HEK293T (cell line): Measurements from ENCODE around the gene WDR53.
"Not testable (repeated sequence)": the region's sequence is repeated elsewhere in the genome, so short reads cannot be mapped to it uniquely, and the experiment has no call there.

Experiments used
- CTCF ChIA-PET: fragments of 350-600 bp; formaldehyde crosslinking; extraction: SDS; loops from one replicate; lab custom pipeline; 2021; ENCODE audit warnings: antibody characterized with exemption, inconsistent platforms; lab: Yijun Ruan, JAX
- POLR2A ChIA-PET: fragments of 350-600 bp; formaldehyde crosslinking; extraction: SDS; loops from one replicate; lab custom pipeline; 2020; ENCODE audit warnings: antibody characterized with exemption, inconsistent platforms; lab: Yijun Ruan, JAX
- DNase-seq: peaks from one replicate; pipeline ENCODE4 v3.0.0; 2012; ENCODE audit warnings: mixed read lengths; ENCODE audit errors: extremely low spot score
- ARNT ChIP-seq: fragments of 450-650 bp; IDR thresholded peaks from 2 replicates; pipeline ENCODE4 v1.6.1; 2017; ENCODE audit warnings: mild to moderate bottlenecking
- BHLHE40 ChIP-seq: fragments of 450-650 bp; IDR thresholded peaks from 2 replicates; pipeline ENCODE4 v1.6.1; 2016; ENCODE audit warnings: mild to moderate bottlenecking, moderate library complexity, borderline replicate concordance
- CTBP1 ChIP-seq: fragments of 450-650 bp; IDR thresholded peaks from 2 replicates; pipeline ENCODE4 v1.6.1; 2016; ENCODE audit warnings: borderline replicate concordance
- ELF4 ChIP-seq: fragments of 450-650 bp; IDR thresholded peaks from 2 replicates; pipeline ENCODE4 v1.6.1; 2017; ENCODE audit warnings: antibody characterized with exemption
- FOXA1 ChIP-seq: fragments of 450-650 bp; IDR thresholded peaks from 2 replicates; pipeline ENCODE4 v1.6.1; 2016; ENCODE audit warnings: mild to moderate bottlenecking
- FOXK2 ChIP-seq: fragments of 450-650 bp; IDR thresholded peaks from 2 replicates; pipeline ENCODE4 v1.6.1; 2016; ENCODE audit warnings: mild to moderate bottlenecking
- FOXM1 ChIP-seq: fragments of 450-650 bp; IDR thresholded peaks from 2 replicates; pipeline ENCODE4 v1.6.1; 2017; ENCODE audit warnings: mild to moderate bottlenecking, borderline replicate concordance
- HDGF ChIP-seq: fragments of 450-650 bp; IDR thresholded peaks from 2 replicates; pipeline ENCODE4 v1.6.1; 2017; ENCODE audit warnings: antibody characterized with exemption, borderline replicate concordance
- L3MBTL2 ChIP-seq: fragments of 450-650 bp; conservative IDR thresholded peaks from 2 replicates; pipeline ENCODE4 v1.6.1; 2016; ENCODE audit warnings: mild to moderate bottlenecking
- LEF1 ChIP-seq: fragments of 450-650 bp; IDR thresholded peaks from 2 replicates; pipeline ENCODE4 v1.6.1; 2017; ENCODE audit warnings: mild to moderate bottlenecking, borderline replicate concordance
- NFRKB ChIP-seq: fragments of 450-650 bp; IDR thresholded peaks from 2 replicates; pipeline ENCODE4 v1.6.1; 2016; ENCODE audit warnings: mild to moderate bottlenecking, moderate library complexity
- SP1 ChIP-seq: fragments of 450-650 bp; IDR thresholded peaks from 2 replicates; pipeline ENCODE4 v1.6.1; 2017
- SUZ12 ChIP-seq: fragments of 450-650 bp; IDR thresholded peaks from 2 replicates; pipeline ENCODE4 v1.6.1; 2016; ENCODE audit warnings: mild to moderate bottlenecking
- TARDBP ChIP-seq: fragments of 450-650 bp; IDR thresholded peaks from 2 replicates; pipeline ENCODE4 v1.6.1; 2016
- ZNF384 ChIP-seq: fragments of 450-650 bp; IDR thresholded peaks from 2 replicates; pipeline ENCODE4 v1.6.1; 2016
- TF ChIP-seq, protein P1 (sequence below): fragments of 450-650 bp; IDR thresholded peaks from 2 replicates; pipeline ENCODE4 v1.6.1; 2016

The WDR53 gene

DNA sequence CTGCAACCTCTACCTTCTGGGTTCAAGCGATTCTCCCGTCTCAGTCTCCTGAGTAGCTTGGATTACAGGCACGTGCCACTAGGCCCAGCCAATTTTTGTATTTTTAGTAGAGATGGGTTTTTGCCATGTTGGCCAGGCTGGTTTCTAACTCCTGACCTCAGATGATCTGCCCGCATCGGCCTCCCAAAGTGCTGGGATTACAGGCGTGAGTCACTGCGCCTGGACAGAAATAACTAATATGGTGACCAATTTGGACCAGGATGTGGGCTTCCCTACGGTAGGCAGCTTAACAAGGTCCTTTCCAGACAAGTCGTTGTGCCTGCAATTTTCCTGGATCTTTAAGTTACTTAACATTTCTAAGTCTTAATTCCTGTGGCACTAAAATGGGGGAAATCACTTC is 14.8 kb downstream of the WDR53 start:
- CTCF ChIA-PET, result no interaction called here

DNA sequence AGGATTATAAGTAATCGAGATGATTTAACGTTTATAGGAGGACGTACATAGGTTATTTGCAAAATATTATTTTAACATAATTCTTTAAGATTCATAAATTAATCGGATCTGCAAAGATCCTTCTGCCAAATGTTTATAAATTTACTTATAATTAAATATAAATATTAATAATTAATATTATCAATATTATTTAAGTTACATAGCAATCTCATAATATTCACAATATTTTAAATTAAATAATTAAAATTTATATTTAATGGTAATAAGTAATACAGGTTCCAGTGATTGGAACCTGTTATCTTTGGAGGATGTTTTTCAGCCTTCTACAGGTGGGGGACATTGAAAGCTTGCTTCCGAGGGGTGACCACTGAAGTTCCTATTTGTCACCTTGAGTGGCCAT is 16.1 kb downstream of the WDR53 start:
- no peak for TF ChIP-seq NFRKB
- TF ChIP-seq LEF1, result no peak
- TF ChIP-seq ARNT, result no peak
- TF ChIP-seq SP1, result no peak
- TF ChIP-seq, protein P1, sequence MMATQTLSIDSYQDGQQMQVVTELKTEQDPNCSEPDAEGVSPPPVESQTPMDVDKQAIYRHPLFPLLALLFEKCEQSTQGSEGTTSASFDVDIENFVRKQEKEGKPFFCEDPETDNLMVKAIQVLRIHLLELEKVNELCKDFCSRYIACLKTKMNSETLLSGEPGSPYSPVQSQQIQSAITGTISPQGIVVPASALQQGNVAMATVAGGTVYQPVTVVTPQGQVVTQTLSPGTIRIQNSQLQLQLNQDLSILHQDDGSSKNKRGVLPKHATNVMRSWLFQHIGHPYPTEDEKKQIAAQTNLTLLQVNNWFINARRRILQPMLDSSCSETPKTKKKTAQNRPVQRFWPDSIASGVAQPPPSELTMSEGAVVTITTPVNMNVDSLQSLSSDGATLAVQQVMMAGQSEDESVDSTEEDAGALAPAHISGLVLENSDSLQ, result no peak
- TF ChIP-seq SUZ12, result no peak
- no peak for TF ChIP-seq FOXM1
- no peak for TF ChIP-seq HDGF
- TF ChIP-seq BHLHE40, result no peak
- no peak for TF ChIP-seq ZNF384
- TF ChIP-seq TARDBP, result no peak
- no peak for TF ChIP-seq L3MBTL2
- TF ChIP-seq FOXA1, result no peak
- TF ChIP-seq ELF4, result no peak
- TF ChIP-seq CTBP1, result no peak
- TF ChIP-seq FOXK2, result no peak
- POLR2A ChIA-PET, result no interaction called here
- DNase-seq, result no peak
- CTCF ChIA-PET, result no interaction called here

More for the DNA sequence above, 14.8 kb downstream of the WDR53 start:
- no peak for DNase-seq
- POLR2A ChIA-PET, result interaction anchor here (2.1 kb wide), 1 partner anchor 14 kb away, joined by 8 read pairs; the partner anchor contains the start of genes FBXO45 and WDR53
- TF ChIP-seq NFRKB, result no peak
- no peak for TF ChIP-seq FOXK2
- no peak for TF ChIP-seq SP1
- TF ChIP-seq ARNT, result no peak
- TF ChIP-seq, protein P1, result no peak
- TF ChIP-seq LEF1, result no peak
- no peak for TF ChIP-seq FOXM1
- no peak for TF ChIP-seq CTBP1
- no peak for TF ChIP-seq BHLHE40

DNA sequence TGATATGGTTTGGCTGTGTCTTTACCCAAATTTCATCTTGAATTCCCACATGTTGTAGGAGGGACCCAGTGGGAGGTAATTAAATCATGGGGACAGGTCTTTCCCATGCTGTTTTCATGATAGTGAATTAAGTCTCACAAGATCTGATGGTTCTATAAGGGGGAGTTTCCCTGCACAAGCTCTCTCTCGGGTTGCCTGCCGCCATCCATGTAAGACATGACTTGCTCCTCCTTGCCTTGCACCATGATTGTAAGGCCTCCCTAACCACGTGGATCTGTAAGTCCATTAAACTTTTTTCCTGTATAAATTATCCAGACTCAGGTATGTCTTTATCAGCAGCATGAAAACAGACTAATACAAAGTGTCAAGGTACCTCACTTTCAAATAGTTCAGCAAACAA is 18.2 kb downstream of the WDR53 start:
- CTCF ChIA-PET, POLR2A ChIA-PET: not testable (repeated sequence)

DNA sequence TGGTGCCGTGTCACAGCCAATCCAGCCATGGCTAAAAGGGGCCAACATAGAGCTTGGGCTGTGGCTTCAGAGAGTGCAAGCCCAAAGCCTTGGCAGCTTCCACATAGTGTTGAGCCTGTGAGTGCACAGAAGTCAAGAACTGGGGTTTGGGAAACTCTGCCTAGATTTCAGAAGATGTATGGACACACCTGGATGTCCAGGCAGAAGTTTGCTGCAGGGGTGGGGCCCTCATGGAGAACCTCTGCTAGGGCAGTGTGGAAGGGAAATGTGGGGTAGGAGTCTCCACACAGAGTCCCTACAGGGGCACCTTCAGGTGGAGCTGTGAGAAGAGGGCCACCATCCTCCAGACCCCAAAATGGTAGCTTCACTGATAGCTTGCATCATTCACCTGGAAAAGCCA is 19.0 kb downstream of the WDR53 start:
- CTCF ChIA-PET, POLR2A ChIA-PET, DNase-seq: not testable (repeated sequence)

More for the DNA sequence above, 18.2 kb downstream of the WDR53 start:
- DNase-seq, result not testable (repeated sequence)

DNA sequence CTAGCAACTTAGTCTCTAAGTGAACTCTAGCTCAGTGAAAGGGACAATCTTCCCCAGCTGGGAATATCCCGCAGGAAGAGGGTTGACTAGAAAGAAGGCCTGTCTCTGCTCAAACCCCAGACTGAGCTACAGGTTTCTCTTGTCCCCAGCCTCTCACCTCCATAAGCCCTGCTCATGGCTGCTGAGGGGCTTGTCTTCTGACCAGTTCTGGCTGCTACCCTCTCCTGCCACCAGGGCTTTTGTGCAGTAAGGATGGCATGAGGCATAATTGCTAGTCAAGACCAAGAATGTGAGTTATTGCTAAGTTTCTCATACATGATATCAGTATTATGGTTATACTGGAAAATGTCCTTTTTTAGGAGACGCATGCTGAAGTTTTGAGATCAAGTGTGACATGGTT is 21.3 kb downstream of the WDR53 start:
- DNase-seq, result no peak
- CTCF ChIA-PET, result no interaction called here

DNA sequence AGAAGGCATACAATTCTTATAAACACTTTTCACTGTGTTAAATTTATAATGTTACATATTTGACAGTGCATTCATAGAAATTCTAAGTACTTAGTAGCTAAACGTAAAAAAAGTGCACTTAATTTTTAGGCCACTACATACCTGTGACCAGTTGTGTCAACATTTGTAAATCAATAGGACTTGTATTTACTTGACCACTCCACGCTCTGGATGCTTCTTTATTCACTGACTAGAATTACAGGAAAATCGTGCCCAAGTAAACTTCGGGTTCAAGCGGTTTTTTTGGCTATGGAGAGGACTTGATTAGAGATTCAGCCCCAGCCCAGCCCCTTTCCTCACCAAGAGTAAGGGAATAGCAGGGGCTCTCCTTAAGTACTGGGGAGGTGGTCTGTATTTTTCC is 21.8 kb downstream of the WDR53 start:
- POLR2A ChIA-PET, result no interaction called here
- DNase-seq, result no peak
- TF ChIP-seq ELF4 (no peak), NFRKB (no peak), TARDBP (no peak), LEF1 (no peak), ZNF384 (no peak), BHLHE40 (no peak), FOXA1 (no peak), L3MBTL2 (no peak)
- TF ChIP-seq, protein P1, result no peak
- CTCF ChIA-PET, result no interaction called here

More for the DNA sequence above, 21.3 kb downstream of the WDR53 start:
- no peak for TF ChIP-seq LEF1
- no peak for TF ChIP-seq BHLHE40
- no peak for TF ChIP-seq NFRKB
- TF ChIP-seq, protein P1, result no peak
- no peak for TF ChIP-seq FOXK2
- TF ChIP-seq L3MBTL2, result no peak
- TF ChIP-seq FOXM1, result no peak
- TF ChIP-seq ZNF384, result no peak
- no peak for TF ChIP-seq HDGF
- no peak for TF ChIP-seq FOXA1
- TF ChIP-seq ARNT, result no peak
- no peak for TF ChIP-seq ELF4
- TF ChIP-seq SUZ12, result no peak
- no peak for TF ChIP-seq SP1
- no peak for TF ChIP-seq TARDBP
- no peak for TF ChIP-seq CTBP1
- POLR2A ChIA-PET, result no interaction called here

DNA sequence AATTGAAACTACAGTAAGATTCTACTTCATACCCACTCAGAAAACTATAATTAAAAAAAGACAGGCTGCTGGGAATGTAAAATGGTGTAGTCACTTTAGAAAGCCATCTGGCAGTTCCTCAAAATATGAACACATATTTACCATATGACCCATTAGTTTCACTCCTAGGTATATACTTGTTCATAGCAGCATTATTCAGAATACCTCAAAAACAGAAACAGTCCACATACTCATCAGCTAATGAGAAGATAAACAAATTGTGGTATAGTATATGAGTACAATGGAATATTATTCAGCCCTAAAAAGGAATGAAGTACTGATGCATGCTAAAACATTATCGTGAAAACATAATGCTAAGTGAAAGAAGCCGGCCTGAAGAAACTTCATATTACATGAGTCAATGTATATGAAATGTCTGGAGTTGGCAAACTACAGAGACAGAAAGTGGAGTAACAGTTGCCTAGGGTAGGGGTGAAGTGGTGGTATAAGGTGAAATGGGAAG is 23.8 kb downstream of the WDR53 start:
- POLR2A ChIA-PET, result interaction anchor here (0.6 kb wide), 1 partner anchor 23 kb away, joined by 3 read pairs; no protein-coding TSS in a partner anchor
- DNase-seq, result no peak
- TF ChIP-seq SP1 (no peak), NFRKB (no peak), BHLHE40 (no peak), FOXK2 (no peak), FOXA1 (no peak), TARDBP (no peak), L3MBTL2 (no peak), ZNF384 (no peak), FOXM1 (no peak)
- CTCF ChIA-PET, result no interaction called here
